GM19099 (cell line): Measurements from ENCODE around the gene AKAP6.

Source experiments
- POLR2A ChIP-seq: IDR thresholded peaks from 3 replicates; pipeline ENCODE4 v1.6.1; 2011; ENCODE audit warnings: low read depth; ENCODE audit not compliant: insufficient read length; ENCODE audit errors: extremely low read depth

The AKAP6 gene

DNA sequence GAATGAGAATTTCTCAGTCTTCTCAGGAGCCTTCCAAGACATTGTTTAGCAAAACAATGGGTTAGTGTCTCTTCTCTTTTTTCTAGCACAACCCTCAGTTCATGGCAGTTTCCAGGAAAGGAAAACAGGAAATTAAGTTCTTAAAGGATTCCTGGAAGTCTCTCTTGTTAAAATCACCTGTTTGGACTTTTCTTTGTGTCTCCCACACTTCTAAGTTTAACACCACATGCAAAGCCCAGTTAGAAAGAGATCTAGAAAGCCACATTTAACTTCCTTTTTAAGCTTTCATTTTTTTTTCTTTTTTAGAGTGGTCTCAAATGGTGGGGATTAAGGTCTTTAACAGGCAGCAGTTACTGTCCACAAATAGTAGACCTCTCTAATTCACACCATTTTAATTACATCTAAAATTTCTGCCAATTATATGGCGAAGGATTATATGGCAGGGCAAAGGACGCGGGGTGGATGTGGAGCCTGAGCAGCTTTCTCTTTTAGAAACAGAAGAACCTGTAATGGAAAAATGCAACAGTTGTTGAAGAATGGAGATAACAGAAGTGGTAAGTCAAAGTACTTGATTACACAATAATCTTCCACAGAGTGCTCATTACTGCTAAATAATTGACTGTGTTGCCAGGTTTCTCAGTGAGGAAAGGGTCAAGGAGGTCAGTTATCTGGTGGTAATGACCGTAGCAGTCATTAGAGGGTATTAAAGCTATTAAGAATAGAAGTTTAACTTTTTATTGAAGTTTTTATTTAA is 298.6 kb downstream of the AKAP6 start:
- no peak for TF ChIP-seq POLR2A

- TF ChIP-seq POLR2A = no peak
Measured at GRCh38 chr14:32629236-32629635, 300.1 kb downstream of the AKAP6 start.

DNA sequence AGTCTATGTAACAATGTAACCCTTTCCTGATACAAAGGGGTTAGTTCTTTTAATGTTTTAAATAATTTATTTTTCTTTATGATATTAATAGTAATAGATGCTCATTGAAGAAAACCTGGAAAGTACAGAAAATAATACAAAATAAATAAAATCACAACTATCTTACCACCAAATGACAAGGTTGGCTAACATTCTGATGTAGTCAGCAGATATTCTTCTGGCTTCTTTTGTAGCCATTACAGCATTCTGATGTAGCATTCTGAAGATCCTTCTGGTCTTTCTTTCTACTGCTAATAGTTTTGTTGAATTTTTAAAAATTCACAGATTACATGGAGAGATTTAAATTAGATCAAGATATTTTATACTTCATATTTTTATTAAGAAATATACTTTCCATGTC is 301.6 kb downstream of the AKAP6 start:
- TF ChIP-seq POLR2A = no peak

DNA sequence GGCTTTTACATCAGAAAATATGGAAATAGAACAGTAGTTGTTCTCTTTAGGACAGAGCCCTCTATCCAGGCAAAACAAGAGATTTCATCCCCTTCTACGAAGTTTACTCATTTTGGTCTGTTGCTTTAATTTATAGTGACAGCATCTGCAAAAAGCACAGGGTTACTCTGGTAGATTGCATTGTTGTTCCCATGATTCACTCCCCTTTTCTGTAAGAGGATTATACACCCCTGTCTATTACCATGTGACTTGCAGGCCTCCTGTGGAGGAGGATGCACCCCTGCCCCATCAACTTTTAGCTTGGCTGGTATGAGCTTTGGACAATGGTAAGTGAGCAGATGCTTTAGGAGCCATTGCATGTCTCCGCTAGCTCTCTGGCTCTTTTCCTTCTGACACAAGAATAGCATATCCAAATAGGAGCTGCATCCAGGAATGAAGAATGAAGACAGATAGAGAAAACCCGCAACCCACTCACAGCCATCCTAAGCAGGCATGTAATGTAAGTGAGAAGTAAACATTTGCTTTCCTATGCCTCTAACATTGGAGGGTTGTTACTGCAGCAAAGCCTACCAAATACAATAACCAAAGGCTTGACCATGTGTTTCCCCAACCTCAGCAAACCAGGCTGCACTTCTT is 304.2 kb downstream of the AKAP6 start:
- no peak for TF ChIP-seq POLR2A

- TF ChIP-seq POLR2A = no peak
Measured at GRCh38 chr14:32633930-32634329, 304.8 kb downstream of the AKAP6 start.

DNA sequence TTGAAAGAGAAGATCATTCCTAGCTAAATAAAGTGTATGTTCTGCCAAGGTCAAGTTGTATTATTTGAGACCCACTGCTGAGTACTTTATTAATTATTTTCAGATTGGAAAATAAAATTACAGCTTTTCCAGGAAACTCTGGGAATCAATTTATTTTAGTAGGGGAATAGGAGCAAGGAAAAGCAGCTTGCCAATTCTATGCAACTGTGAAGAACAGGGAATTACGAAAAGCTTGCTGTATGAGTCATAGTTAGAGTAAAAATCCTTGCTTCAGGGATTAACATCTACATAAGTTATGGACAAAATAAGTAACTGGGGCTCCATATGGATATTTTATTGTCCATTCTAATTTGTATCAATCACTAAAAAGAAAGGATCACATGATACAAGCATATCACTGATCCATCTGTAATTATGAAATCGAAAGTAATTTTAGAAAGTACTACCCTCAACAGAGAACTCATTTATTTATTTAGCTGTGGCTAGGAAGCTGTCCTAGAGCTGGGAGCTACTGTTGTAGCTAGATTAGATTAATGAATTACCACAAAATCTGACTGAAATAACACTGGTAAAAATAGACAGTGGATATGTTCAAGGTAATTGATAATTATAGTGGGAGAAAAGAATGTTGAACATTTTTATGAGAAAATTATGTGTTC is 306.1 kb downstream of the AKAP6 start:
- TF ChIP-seq POLR2A = no peak

- no peak for TF ChIP-seq POLR2A
Measured at GRCh38 chr14:32637582-32637981, 308.5 kb downstream of the AKAP6 start.

DNA sequence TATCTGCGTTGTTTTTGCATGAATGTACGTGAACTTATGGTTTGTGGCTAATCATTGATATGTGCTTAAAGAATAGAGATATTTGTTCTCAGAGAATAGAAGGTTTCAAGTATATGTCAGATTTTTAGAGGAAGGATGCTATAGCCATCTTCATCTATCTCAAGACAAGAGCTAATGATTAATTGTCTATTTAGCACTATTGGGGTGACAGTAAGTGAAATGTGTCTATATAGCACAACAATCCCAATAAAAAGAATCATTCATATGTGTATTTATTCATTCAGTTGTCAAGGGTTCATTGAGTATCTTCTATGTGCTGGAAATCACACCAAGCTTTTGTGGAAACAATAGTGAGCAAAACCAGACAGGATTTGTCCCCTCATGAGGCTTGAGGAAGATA is 310.1 kb downstream of the AKAP6 start:
- TF ChIP-seq POLR2A = no peak

GRCh38 chr14:32645551-32645950 is 316.5 kb downstream of the AKAP6 start:
- TF ChIP-seq POLR2A = no peak

- TF ChIP-seq POLR2A = no peak
Measured at GRCh38 chr14:32648434-32648833, 319.3 kb downstream of the AKAP6 start.

GRCh38 chr14:32650030-32650429 is 320.9 kb downstream of the AKAP6 start:
- TF ChIP-seq POLR2A = no peak

- no peak for TF ChIP-seq POLR2A
Measured at GRCh38 chr14:32650665-32651064, 321.6 kb downstream of the AKAP6 start.

- TF ChIP-seq POLR2A = no peak
Measured at GRCh38 chr14:32654106-32654505, 325.0 kb downstream of the AKAP6 start.

GRCh38 chr14:32656601-32657000 is 327.5 kb downstream of the AKAP6 start:
- no peak for TF ChIP-seq POLR2A

DNA sequence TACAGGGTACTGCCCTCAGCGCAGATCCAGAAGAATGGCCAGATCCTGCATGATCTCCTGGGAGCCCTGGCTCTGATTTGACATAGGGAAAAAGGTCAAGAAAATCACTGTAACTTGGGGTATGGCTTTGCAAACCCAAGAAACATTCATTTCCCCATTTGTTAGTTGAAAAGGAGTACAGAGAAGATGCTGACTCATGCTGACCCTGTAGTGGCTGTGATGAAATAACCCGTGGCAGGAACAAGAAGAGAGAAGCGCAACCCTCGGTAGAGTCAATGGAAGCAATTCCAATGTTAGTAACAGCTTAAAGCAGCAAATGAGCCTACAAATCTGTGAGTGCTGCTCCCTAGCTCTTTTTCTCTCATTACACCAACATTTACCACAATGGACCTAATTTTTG is 328.0 kb downstream of the AKAP6 start:
- no peak for TF ChIP-seq POLR2A

DNA sequence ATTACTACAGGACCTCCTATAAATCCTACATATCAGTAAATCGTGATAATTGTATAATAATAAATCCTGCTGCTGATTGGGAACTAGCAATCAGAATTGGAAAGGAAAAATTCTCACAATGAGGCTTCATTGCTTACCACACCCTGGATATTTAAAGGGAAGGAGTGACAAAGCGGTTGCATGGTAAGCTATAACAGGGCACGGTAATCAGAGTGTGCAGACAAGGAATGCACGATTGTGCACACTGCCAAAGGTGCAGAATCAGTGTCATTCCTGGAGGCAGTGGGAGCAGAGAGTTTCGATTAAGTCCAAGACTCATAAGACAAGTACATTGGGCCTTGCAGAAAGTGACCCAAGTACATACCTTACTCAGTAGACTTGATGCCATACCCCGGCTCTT is 332.1 kb downstream of the AKAP6 start:
- no peak for TF ChIP-seq POLR2A

GRCh38 chr14:32662211-32662610 is 333.1 kb downstream of the AKAP6 start:
- TF ChIP-seq POLR2A = no peak

DNA sequence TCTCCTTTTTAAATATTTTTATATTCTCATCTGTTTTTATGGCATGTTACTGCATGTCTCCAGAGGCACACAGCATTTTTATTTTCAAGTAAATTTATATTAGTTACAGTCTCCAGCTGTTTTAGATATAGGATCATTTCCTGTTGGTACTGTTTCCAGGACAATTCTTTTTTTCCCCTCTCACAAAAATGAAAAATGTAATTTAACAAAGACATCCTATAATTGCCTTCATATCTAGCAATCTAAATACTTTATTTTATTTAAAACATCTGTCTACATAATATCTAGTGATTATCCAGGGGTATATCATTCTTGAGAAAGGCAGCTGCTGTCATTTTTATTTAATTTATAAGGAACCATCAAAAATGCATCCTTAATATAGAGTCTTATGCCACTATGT is 337.2 kb downstream of the AKAP6 start:
- TF ChIP-seq POLR2A = no peak
